ENCODE measurements around the gene TNS1. TPM values are rescaled to one million over a fixed set of nuclear protein-coding genes. Genes with fewer than 3 reads are reported as not detected.

Gene TNS1
- total and polyA plus RNA-seq, 7 experiments from 2014 or later: 0.50 to 5.0 (median 0.81) TPM; not detected in 2

- peaks cover 0 to 16% (median 6%) of the 10 kb centered on the region in 7 donors for H3K4me1 Mint-ChIP-seq
- no peaks in the 10 kb centered on the region for H3K36me3 Mint-ChIP-seq
- DNase-seq (no peak), ATAC-seq (no peak)
- H3K36me3 ChIP-seq (ENCODE audit: control insufficient read depth in 2 of 3, insufficient read depth in 3 of 3, low read length in 3 of 3): no peaks in the 10 kb centered on the region
- ChIA-PET POLR2A (no interaction called here), CTCF (no interaction called here)
- peak overlapping the region in 1 of 10 donors; percentile 13 for H3K4me3 Mint-ChIP-seq
- H3K9me3 Mint-ChIP-seq: no peaks in the 10 kb centered on the region
- no peak overlapping the region for H3K4me3 ChIP-seq (ENCODE audit: low read length)
- H3K27ac Mint-ChIP-seq: no peak overlapping the region
- H3K27me3 Mint-ChIP-seq: peaks cover 14 to 35% (median 24%) of the 10 kb centered on the region in 5 donors
- H3K27ac ChIP-seq (ENCODE audit: low read depth, low read length): no peak overlapping the region
- no peaks in the 10 kb centered on the region for H3K4me1 ChIP-seq (ENCODE audit: control insufficient read depth in 2 of 2, insufficient read depth in 2 of 2, low read length in 2 of 2)
- intact Hi-C loops (cut with micrococcal nuclease): no loop called here
- H3K9me3 ChIP-seq (ENCODE audit: control insufficient read depth in 2 of 3, low read length in 3 of 3): no peaks in the 10 kb centered on the region
- no peaks in the 10 kb centered on the region for H3K27me3 ChIP-seq (ENCODE audit: control insufficient read depth in 2 of 2, insufficient read depth in 2 of 2, low read length in 2 of 2)
These were observed 60.0 kb downstream of the TNS1 start for GRCh38 chr2:217942731-217943335.

GRCh38 chr2:217941886-217942728 lies 60.7 kb downstream of the TNS1 start:
- Mint-ChIP-seq H3K4me3 (peak overlapping the region in 1 of 10 donors; percentile 28), H3K27ac (no peak overlapping the region), H3K9me3 (no peaks in the 10 kb centered on the region), H3K27me3 (peaks cover 14 to 35% (median 23%) of the 10 kb centered on the region in 5 donors), H3K4me1 (peaks cover 0 to 14% (median 6%) of the 10 kb centered on the region in 7 donors), H3K36me3 (no peaks in the 10 kb centered on the region)
- Histone ChIP-seq H3K4me1 (ENCODE audit: control insufficient read depth in 2 of 2, insufficient read depth in 2 of 2, low read length in 2 of 2) (no peaks in the 10 kb centered on the region), H3K36me3 (ENCODE audit: control insufficient read depth in 2 of 3, insufficient read depth in 3 of 3, low read length in 3 of 3) (no peaks in the 10 kb centered on the region), H3K4me3 (ENCODE audit: low read length) (no peak overlapping the region), H3K27me3 (ENCODE audit: control insufficient read depth in 2 of 2, insufficient read depth in 2 of 2, low read length in 2 of 2) (no peaks in the 10 kb centered on the region), H3K9me3 (ENCODE audit: control insufficient read depth in 2 of 3, low read length in 3 of 3) (no peaks in the 10 kb centered on the region), H3K27ac (ENCODE audit: low read depth, low read length) (no peak overlapping the region)
- ChIA-PET POLR2A (no interaction called here), CTCF (no interaction called here)
- DNase-seq: no peak
- intact Hi-C loops (cut with micrococcal nuclease): no loop called here
- no peak for ATAC-seq

GRCh38 chr2:217941339-217941738 lies 61.5 kb downstream of the TNS1 start:
- no peak overlapping the region for H3K27ac ChIP-seq (ENCODE audit: low read depth, low read length)
- H3K4me1 ChIP-seq (ENCODE audit: control insufficient read depth in 2 of 2, insufficient read depth in 2 of 2, low read length in 2 of 2): no peaks in the 10 kb centered on the region
- intact Hi-C loops (cut with micrococcal nuclease): no loop called here
- H3K27me3 ChIP-seq (ENCODE audit: control insufficient read depth in 2 of 2, insufficient read depth in 2 of 2, low read length in 2 of 2): no peaks in the 10 kb centered on the region
- Mint-ChIP-seq H3K27ac (no peak overlapping the region), H3K4me1 (peaks cover 0 to 12% (median 5%) of the 10 kb centered on the region in 7 donors), H3K9me3 (no peaks in the 10 kb centered on the region), H3K36me3 (no peaks in the 10 kb centered on the region), H3K27me3 (peaks cover 14 to 35% (median 24%) of the 10 kb centered on the region in 5 donors), H3K4me3 (no peak overlapping the region)
- POLR2A ChIA-PET: no interaction called here
- H3K36me3 ChIP-seq (ENCODE audit: control insufficient read depth in 2 of 3, insufficient read depth in 3 of 3, low read length in 3 of 3): no peaks in the 10 kb centered on the region
- CTCF ChIA-PET: no interaction called here
- ATAC-seq: no peak
- no peak overlapping the region for H3K4me3 ChIP-seq (ENCODE audit: low read length)
- DNase-seq: no peak
- no peaks in the 10 kb centered on the region for H3K9me3 ChIP-seq (ENCODE audit: control insufficient read depth in 2 of 3, low read length in 3 of 3)

GRCh38 chr2:217940261-217941220 lies 62.3 kb downstream of the TNS1 start:
- Mint-ChIP-seq H3K9me3 (no peaks in the 10 kb centered on the region), H3K27me3 (peaks cover 14 to 35% (median 24%) of the 10 kb centered on the region in 5 donors), H3K4me3 (no peak overlapping the region), H3K36me3 (no peaks in the 10 kb centered on the region), H3K4me1 (peaks cover 0 to 7% (median 0%) of the 10 kb centered on the region in 7 donors), H3K27ac (no peak overlapping the region)
- intact Hi-C loops (cut with micrococcal nuclease): no loop called here
- no peaks in the 10 kb centered on the region for H3K36me3 ChIP-seq (ENCODE audit: control insufficient read depth in 2 of 3, insufficient read depth in 3 of 3, low read length in 3 of 3)
- ChIA-PET POLR2A (no interaction called here), CTCF (no interaction called here)
- no peaks in the 10 kb centered on the region for H3K9me3 ChIP-seq (ENCODE audit: control insufficient read depth in 2 of 3, low read length in 3 of 3)
- ATAC-seq: no peak
- H3K27ac ChIP-seq (ENCODE audit: low read depth, low read length): no peak overlapping the region
- no peaks in the 10 kb centered on the region for H3K4me1 ChIP-seq (ENCODE audit: control insufficient read depth in 2 of 2, insufficient read depth in 2 of 2, low read length in 2 of 2)
- DNase-seq: no peak
- no peak overlapping the region for H3K4me3 ChIP-seq (ENCODE audit: low read length)
- no peaks in the 10 kb centered on the region for H3K27me3 ChIP-seq (ENCODE audit: control insufficient read depth in 2 of 2, insufficient read depth in 2 of 2, low read length in 2 of 2)

GRCh38 chr2:217939629-217940245 lies 63.1 kb downstream of the TNS1 start:
- ATAC-seq: no peak

GRCh38 chr2:217939220-217939619 lies 63.6 kb downstream of the TNS1 start:
- peaks cover 0 to 18% (median 4%) of the 10 kb centered on the region in 7 donors for H3K4me1 Mint-ChIP-seq
- no peak overlapping the region for H3K27ac ChIP-seq (ENCODE audit: low read depth, low read length)
- ATAC-seq (no peak), DNase-seq (no peak)
- intact Hi-C loops (cut with micrococcal nuclease): no loop called here
- CTCF ChIA-PET: no interaction called here
- no peaks in the 10 kb centered on the region for H3K4me1 ChIP-seq (ENCODE audit: control insufficient read depth in 2 of 2, insufficient read depth in 2 of 2, low read length in 2 of 2)
- H3K36me3 Mint-ChIP-seq: no peaks in the 10 kb centered on the region
- H3K27me3 Mint-ChIP-seq: peaks cover 16 to 29% (median 26%) of the 10 kb centered on the region in 5 donors
- no peak overlapping the region for H3K27ac Mint-ChIP-seq
- H3K36me3 ChIP-seq (ENCODE audit: control insufficient read depth in 2 of 3, insufficient read depth in 3 of 3, low read length in 3 of 3): no peaks in the 10 kb centered on the region
- H3K4me3 ChIP-seq (ENCODE audit: low read length): no peak overlapping the region
- H3K9me3 Mint-ChIP-seq: no peaks in the 10 kb centered on the region
- H3K9me3 ChIP-seq (ENCODE audit: control insufficient read depth in 2 of 3, low read length in 3 of 3): no peaks in the 10 kb centered on the region
- no peak overlapping the region for H3K4me3 Mint-ChIP-seq
- H3K27me3 ChIP-seq (ENCODE audit: control insufficient read depth in 2 of 2, insufficient read depth in 2 of 2, low read length in 2 of 2): no peaks in the 10 kb centered on the region
- POLR2A ChIA-PET: no interaction called here

More at GRCh38 chr2:217939629-217940245, 63.1 kb downstream of the TNS1 start:
- H3K4me3 ChIP-seq (ENCODE audit: low read length): no peak overlapping the region
- H3K27me3 ChIP-seq (ENCODE audit: control insufficient read depth in 2 of 2, insufficient read depth in 2 of 2, low read length in 2 of 2): no peaks in the 10 kb centered on the region
- H3K9me3 ChIP-seq (ENCODE audit: control insufficient read depth in 2 of 3, low read length in 3 of 3): no peaks in the 10 kb centered on the region
- intact Hi-C loops (cut with micrococcal nuclease): no loop called here
- Mint-ChIP-seq H3K27me3 (peaks cover 14 to 33% (median 22%) of the 10 kb centered on the region in 5 donors), H3K4me3 (no peak overlapping the region), H3K4me1 (peaks cover 0 to 13% (median under 1%) of the 10 kb centered on the region in 7 donors), H3K9me3 (no peaks in the 10 kb centered on the region), H3K27ac (no peak overlapping the region), H3K36me3 (no peaks in the 10 kb centered on the region)
- ChIA-PET CTCF (no interaction called here), POLR2A (no interaction called here)
- no peak overlapping the region for H3K27ac ChIP-seq (ENCODE audit: low read depth, low read length)
- no peak for DNase-seq
- no peaks in the 10 kb centered on the region for H3K4me1 ChIP-seq (ENCODE audit: control insufficient read depth in 2 of 2, insufficient read depth in 2 of 2, low read length in 2 of 2)
- H3K36me3 ChIP-seq (ENCODE audit: control insufficient read depth in 2 of 3, insufficient read depth in 3 of 3, low read length in 3 of 3): no peaks in the 10 kb centered on the region
